ENCODE results near the gene VSTM4.

The VSTM4 gene

DNA sequence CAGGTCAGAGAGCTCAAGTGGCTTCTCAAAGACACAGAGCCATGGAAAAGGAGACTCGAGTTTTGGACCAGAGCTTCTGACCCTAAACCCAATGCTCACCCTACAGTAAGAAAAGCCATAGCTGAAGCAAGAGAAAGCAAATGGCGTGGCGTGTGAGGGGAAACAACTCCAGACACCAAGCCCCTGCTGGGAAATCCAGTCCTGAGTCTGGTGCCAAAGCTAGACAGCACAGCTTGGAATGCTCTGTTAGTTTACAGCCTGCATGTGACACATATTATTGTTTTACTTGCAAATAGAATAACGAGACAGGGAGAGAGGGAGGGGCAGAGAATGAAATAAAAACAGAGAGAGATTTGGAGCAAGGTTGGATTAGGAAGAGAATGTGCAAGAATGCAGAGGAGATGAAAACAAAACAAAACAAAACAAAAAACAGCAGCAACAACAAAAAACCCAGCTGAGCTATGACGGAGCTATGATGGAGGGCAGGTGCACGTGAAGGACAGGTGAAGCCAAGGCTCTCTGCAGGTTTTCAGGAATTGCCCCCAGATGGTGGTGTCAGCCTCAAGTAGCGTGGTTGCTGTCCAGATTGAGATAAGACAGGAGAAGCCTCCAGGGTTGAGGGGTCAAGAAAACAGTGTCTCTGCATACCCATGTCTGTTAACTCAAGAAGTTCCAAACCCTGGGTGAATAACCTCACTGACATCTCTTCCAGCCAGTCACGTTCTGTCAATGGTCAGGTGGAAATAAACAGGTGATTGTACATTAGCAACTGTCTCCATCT is 105.9 kb downstream of the VSTM4 start:
- no peak overlapping the region for H3K4me3 ChIP-seq
- no peaks in the 10 kb centered on the region for H3K27me3 ChIP-seq (ENCODE audit: low read depth)
- no peaks in the 10 kb centered on the region for H3K4me1 ChIP-seq
- DNase-seq (ENCODE audit: low spot score in 2 of 2), result no peak
- in situ Hi-C loops (cut with MboI; ENCODE audit: low sequenced_read_pairs), result no loop called here
- no peaks in the 10 kb centered on the region for H3K36me3 ChIP-seq (replicated peaks)
- H3K9me3 ChIP-seq, result no peaks in the 10 kb centered on the region

- H3K36me3 ChIP-seq (replicated peaks), result no peaks in the 10 kb centered on the region
- no peaks in the 10 kb centered on the region for H3K4me1 ChIP-seq
- DNase-seq (ENCODE audit: low spot score in 2 of 2), result no peak
- H3K27me3 ChIP-seq (ENCODE audit: low read depth), result no peaks in the 10 kb centered on the region
- H3K9me3 ChIP-seq, result no peaks in the 10 kb centered on the region
- no peak overlapping the region for H3K4me3 ChIP-seq
- in situ Hi-C loops (cut with MboI; ENCODE audit: low sequenced_read_pairs), result no loop called here
Measured at GRCh38 chr10:49008505-49009198, 106.7 kb downstream of the VSTM4 start.

DNA sequence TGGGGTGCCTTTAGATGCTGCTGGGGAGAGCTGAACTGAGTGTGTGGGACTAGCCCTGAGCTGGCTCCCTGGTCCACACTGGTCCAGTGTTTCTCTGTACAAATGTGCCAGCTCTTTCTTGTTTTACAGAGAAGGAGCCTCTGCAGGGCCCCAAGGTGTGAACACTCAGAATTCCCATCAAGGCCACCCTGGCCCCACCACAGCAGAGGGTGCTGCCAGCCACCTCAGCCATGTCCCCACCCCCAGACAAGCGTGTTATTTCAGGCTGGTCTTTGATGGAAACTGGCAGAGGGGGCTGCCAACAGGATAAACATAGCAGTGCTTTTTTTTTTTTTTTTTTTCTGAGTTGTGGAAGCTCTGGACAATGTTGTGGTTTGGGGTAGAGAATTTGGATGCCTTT is 107.2 kb downstream of the VSTM4 start:
- Histone ChIP-seq H3K36me3 (replicated peaks) (no peaks in the 10 kb centered on the region), H3K4me1 (no peaks in the 10 kb centered on the region), H3K4me3 (no peak overlapping the region), H3K9me3 (no peaks in the 10 kb centered on the region), H3K27me3 (ENCODE audit: low read depth) (no peaks in the 10 kb centered on the region)
- in situ Hi-C loops (cut with MboI; ENCODE audit: low sequenced_read_pairs), result no loop called here
- DNase-seq (ENCODE audit: low spot score in 2 of 2), result no peak

- no peak overlapping the region for H3K4me3 ChIP-seq
- DNase-seq (ENCODE audit: low spot score in 2 of 2), result no peak
- H3K27me3 ChIP-seq (ENCODE audit: low read depth), result no peaks in the 10 kb centered on the region
- in situ Hi-C loops (cut with MboI; ENCODE audit: low sequenced_read_pairs), result no loop called here
- H3K9me3 ChIP-seq, result no peaks in the 10 kb centered on the region
- H3K36me3 ChIP-seq (replicated peaks), result no peaks in the 10 kb centered on the region
- H3K4me1 ChIP-seq, result no peaks in the 10 kb centered on the region
Measured at GRCh38 chr10:49007129-49007528, 108.2 kb downstream of the VSTM4 start.

DNA sequence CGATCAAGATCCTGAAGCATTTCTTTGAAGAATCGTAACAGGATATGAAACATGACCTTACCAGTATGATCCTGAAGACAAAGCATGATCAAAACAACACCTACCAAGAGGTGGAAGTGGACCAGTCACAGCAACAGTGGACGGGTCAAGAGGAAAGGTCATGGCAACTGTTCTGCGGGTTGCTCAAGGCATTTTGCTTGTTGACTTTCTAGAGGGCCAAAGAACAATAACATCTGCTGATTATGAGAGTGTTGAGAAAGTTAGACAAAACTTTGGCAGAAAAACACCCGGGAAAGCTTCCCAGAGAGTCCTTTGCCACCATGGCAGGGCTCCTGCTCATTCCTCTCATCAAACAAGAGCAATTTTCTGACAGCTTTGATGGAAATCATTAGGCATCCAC is 110.1 kb downstream of the VSTM4 start:
- Histone ChIP-seq H3K9me3 (no peaks in the 10 kb centered on the region), H3K4me1 (no peaks in the 10 kb centered on the region), H3K27me3 (ENCODE audit: low read depth) (no peaks in the 10 kb centered on the region), H3K36me3 (replicated peaks) (no peaks in the 10 kb centered on the region), H3K4me3 (no peak overlapping the region)
- no peak for DNase-seq (ENCODE audit: low spot score in 2 of 2)
- in situ Hi-C loops (cut with MboI; ENCODE audit: low sequenced_read_pairs), result no loop called here

- Histone ChIP-seq H3K36me3 (replicated peaks) (no peaks in the 10 kb centered on the region), H3K9me3 (no peaks in the 10 kb centered on the region), H3K4me1 (no peaks in the 10 kb centered on the region), H3K27me3 (ENCODE audit: low read depth) (no peaks in the 10 kb centered on the region), H3K4me3 (no peak overlapping the region)
- in situ Hi-C loops (cut with MboI; ENCODE audit: low sequenced_read_pairs), result no loop called here
- DNase-seq (ENCODE audit: low spot score in 2 of 2), result no peak
Measured at GRCh38 chr10:49001870-49002672, 113.3 kb downstream of the VSTM4 start.

DNA sequence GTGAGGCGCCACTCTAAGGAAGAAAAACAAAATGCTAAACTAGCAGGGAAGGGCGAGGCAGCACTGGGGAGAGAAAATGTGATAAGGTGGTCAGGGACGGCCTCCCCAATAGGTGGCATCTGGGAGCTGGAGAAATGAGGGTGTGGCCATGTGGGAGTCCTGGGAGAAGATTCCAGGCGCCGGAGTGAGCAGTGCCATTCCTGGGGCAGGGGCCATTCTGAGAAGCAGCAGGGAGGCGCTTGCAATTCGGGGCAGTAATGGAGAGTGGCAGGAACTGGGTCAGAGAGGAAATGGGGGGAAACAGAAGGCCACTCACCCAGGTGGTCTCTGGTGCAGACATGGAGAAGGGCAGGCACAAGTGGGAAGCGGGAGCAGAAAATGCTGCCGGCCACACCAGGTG is 113.9 kb downstream of the VSTM4 start:
- Histone ChIP-seq H3K27me3 (ENCODE audit: low read depth) (no peaks in the 10 kb centered on the region), H3K9me3 (no peaks in the 10 kb centered on the region), H3K36me3 (replicated peaks) (no peaks in the 10 kb centered on the region), H3K4me1 (no peaks in the 10 kb centered on the region), H3K4me3 (no peak overlapping the region)
- no peak for DNase-seq (ENCODE audit: low spot score in 2 of 2)
- in situ Hi-C loops (cut with MboI; ENCODE audit: low sequenced_read_pairs), result no loop called here

DNA sequence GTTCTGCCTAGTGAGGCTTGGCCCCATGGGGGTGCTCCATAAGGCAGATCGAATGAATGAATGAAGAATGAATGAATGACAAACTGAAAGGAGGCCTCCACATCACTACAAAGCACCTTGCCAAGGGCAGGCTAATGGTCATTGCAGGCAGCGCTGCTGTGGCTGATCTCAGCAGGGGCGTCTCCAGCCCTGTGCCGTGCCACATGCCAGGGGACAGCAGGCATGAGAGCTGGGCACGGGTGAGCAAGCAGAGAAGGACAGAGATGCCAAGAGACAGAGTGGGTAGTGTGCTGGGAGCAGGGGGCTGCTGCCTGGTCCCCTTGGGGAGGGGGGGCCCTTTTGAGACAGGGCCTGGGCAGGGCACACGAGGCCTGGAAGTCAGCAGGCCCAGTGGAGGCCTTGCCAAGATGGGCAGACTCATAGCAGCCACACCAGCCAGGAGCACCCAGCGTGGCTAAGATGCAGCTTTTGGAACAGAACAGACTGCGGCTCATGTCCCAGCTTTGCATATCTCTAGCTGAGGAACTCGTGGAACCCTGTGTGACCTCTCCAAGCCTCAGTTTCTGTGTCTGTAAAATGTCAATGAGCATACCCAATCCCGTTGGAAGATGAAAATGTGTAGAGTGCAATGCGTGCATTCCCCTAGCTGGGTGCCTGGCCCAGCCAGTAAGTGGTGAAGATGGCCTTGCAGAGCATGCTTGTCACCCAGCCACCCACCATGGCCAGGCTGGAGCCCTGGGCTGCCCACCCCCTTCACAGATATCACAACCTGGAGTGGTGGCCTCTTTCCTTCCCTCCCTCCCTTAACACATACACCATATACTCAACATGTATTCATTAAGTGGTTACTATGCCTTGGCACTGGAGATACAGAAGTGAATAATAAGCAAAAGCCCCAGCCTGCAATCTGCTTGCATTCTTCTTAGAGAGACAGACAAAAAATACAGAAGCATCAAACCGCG is 114.6 kb downstream of the VSTM4 start:
- H3K36me3 ChIP-seq (replicated peaks), result no peaks in the 10 kb centered on the region
- in situ Hi-C loops (cut with MboI; ENCODE audit: low sequenced_read_pairs), result no loop called here
- H3K27me3 ChIP-seq (ENCODE audit: low read depth), result no peaks in the 10 kb centered on the region
- H3K9me3 ChIP-seq, result no peaks in the 10 kb centered on the region
- H3K4me3 ChIP-seq, result no peak overlapping the region
- no peak for DNase-seq (ENCODE audit: low spot score in 2 of 2)
- H3K4me1 ChIP-seq, result no peaks in the 10 kb centered on the region

- Histone ChIP-seq H3K36me3 (replicated peaks) (no peaks in the 10 kb centered on the region), H3K4me1 (no peaks in the 10 kb centered on the region), H3K27me3 (ENCODE audit: low read depth) (no peaks in the 10 kb centered on the region), H3K9me3 (no peaks in the 10 kb centered on the region), H3K4me3 (no peak overlapping the region)
- no peak for DNase-seq (ENCODE audit: low spot score in 2 of 2)
- in situ Hi-C loops (cut with MboI; ENCODE audit: low sequenced_read_pairs), result no loop called here
Measured at GRCh38 chr10:48999346-48999745, 116.0 kb downstream of the VSTM4 start.

DNA sequence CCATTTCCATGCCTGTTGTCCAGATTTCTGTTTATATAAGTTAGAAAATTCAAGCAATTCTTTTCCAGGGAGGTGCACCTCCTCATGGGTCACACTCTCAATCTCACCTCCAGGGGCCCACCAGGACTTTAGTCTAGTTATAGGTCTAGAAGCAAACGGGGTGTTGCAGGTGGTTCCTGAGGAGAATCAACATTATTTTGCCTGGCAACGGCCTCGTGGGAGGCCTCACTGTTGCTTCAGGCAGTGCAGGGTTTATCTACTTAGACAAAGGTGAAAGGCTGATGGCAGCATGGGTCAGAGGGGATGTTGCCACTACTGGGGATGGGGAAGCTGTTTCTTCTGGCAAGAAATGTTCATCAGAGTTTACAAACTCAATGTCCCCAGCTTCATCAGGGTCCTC is 119.0 kb downstream of the VSTM4 start:
- Histone ChIP-seq H3K9me3 (no peaks in the 10 kb centered on the region), H3K4me1 (no peaks in the 10 kb centered on the region), H3K36me3 (replicated peaks) (no peaks in the 10 kb centered on the region), H3K4me3 (no peak overlapping the region), H3K27me3 (ENCODE audit: low read depth) (no peaks in the 10 kb centered on the region)
- in situ Hi-C loops (cut with MboI; ENCODE audit: low sequenced_read_pairs), result no loop called here
- DNase-seq (ENCODE audit: low spot score in 2 of 2), result no peak

GRCh38 chr10:48993627-48994026 is 121.7 kb downstream of the VSTM4 start:
- no peaks in the 10 kb centered on the region for H3K27me3 ChIP-seq (ENCODE audit: low read depth)
- H3K36me3 ChIP-seq (replicated peaks), result no peaks in the 10 kb centered on the region
- H3K4me1 ChIP-seq, result no peaks in the 10 kb centered on the region
- in situ Hi-C loops (cut with MboI; ENCODE audit: low sequenced_read_pairs), result no loop called here
- H3K4me3 ChIP-seq, result no peak overlapping the region
- DNase-seq (ENCODE audit: low spot score in 2 of 2), result no peak
- H3K9me3 ChIP-seq, result no peaks in the 10 kb centered on the region

- Histone ChIP-seq H3K4me3 (no peak overlapping the region), H3K4me1 (no peaks in the 10 kb centered on the region), H3K9me3 (no peaks in the 10 kb centered on the region), H3K36me3 (replicated peaks) (no peaks in the 10 kb centered on the region), H3K27me3 (ENCODE audit: low read depth) (no peaks in the 10 kb centered on the region)
- in situ Hi-C loops (cut with MboI; ENCODE audit: low sequenced_read_pairs), result no loop called here
- DNase-seq (ENCODE audit: low spot score in 2 of 2), result no peak
Measured at GRCh38 chr10:48990226-48990625, 125.1 kb downstream of the VSTM4 start.

GRCh38 chr10:48985621-48986158 is 129.6 kb downstream of the VSTM4 start:
- Histone ChIP-seq H3K27me3 (ENCODE audit: low read depth) (no peaks in the 10 kb centered on the region), H3K4me1 (no peaks in the 10 kb centered on the region), H3K9me3 (no peaks in the 10 kb centered on the region), H3K36me3 (replicated peaks) (no peaks in the 10 kb centered on the region), H3K4me3 (no peak overlapping the region)
- in situ Hi-C loops (cut with MboI; ENCODE audit: low sequenced_read_pairs), result no loop called here
- DNase-seq (ENCODE audit: low spot score in 2 of 2), result no peak
